ENCODE results near the gene PAQR6. TPM values are rescaled to one million over a fixed set of nuclear protein-coding genes. Genes with fewer than 3 reads are reported as not detected.

The PAQR6 gene
- polyA plus RNA-seq, 1 donor from 2014 or later, result 16.8 TPM

DNA sequence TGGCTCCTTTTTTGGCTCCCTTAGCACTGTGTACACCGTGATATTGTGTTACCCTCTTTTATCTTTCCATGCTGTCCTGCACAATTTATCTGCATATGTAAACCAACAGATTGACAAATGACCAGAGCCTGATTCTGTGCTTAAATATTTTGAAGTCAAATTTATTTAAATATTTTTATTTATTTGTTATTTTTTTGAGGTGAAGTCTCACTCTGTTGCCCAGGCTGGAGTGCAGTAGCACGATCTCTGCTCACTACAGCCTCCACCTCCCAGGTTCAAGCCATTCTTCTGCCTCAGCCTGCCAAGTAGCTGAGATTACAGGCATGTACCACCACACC is 22.2 kb downstream of the PAQR6 start:
- Histone ChIP-seq H2AFZ (ENCODE audit: low read depth, low read length) (no peak overlapping the region), H3K4me2 (ENCODE audit: low read length) (no peak overlapping the region), H3K9me3 (ENCODE audit: low read length) (no peaks in the 10 kb centered on the region), H3K9me2 (ENCODE audit: insufficient read depth, low read length) (no peaks in the 10 kb centered on the region), H3K4me3 (ENCODE audit: low read length) (no peak overlapping the region), H3K27me3 (ENCODE audit: insufficient read depth, low read depth, low read length) (no peaks in the 10 kb centered on the region), H3K36me3 (ENCODE audit: insufficient read depth, low read length) (no peaks in the 10 kb centered on the region), H3K27ac (ENCODE audit: low read length) (no peak overlapping the region), H4K20me1 (ENCODE audit: insufficient read depth) (no peaks in the 10 kb centered on the region), H3K79me2 (replicated peaks; ENCODE audit: insufficient read depth, low read length) (no peaks in the 10 kb centered on the region), H3F3A (ENCODE audit: insufficient read depth, low read length, poor library complexity, severe bottlenecking) (no peaks in the 10 kb centered on the region), H3K9ac (ENCODE audit: low read length) (no peak overlapping the region)
- TF ChIP-seq, protein P1, sequence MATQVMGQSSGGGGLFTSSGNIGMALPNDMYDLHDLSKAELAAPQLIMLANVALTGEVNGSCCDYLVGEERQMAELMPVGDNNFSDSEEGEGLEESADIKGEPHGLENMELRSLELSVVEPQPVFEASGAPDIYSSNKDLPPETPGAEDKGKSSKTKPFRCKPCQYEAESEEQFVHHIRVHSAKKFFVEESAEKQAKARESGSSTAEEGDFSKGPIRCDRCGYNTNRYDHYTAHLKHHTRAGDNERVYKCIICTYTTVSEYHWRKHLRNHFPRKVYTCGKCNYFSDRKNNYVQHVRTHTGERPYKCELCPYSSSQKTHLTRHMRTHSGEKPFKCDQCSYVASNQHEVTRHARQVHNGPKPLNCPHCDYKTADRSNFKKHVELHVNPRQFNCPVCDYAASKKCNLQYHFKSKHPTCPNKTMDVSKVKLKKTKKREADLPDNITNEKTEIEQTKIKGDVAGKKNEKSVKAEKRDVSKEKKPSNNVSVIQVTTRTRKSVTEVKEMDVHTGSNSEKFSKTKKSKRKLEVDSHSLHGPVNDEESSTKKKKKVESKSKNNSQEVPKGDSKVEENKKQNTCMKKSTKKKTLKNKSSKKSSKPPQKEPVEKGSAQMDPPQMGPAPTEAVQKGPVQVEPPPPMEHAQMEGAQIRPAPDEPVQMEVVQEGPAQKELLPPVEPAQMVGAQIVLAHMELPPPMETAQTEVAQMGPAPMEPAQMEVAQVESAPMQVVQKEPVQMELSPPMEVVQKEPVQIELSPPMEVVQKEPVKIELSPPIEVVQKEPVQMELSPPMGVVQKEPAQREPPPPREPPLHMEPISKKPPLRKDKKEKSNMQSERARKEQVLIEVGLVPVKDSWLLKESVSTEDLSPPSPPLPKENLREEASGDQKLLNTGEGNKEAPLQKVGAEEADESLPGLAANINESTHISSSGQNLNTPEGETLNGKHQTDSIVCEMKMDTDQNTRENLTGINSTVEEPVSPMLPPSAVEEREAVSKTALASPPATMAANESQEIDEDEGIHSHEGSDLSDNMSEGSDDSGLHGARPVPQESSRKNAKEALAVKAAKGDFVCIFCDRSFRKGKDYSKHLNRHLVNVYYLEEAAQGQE (IDR thresholded peaks at IDR 0.05; ENCODE audit: borderline replicate concordance), result no peak
- TF ChIP-seq EP300 (conservative IDR thresholded peaks at IDR 0.05; ENCODE audit: poor library complexity, severe bottlenecking) (no peak), SMC3 (conservative IDR thresholded peaks at IDR 0.05; ENCODE audit: poor library complexity) (no peak), POLR2AphosphoS5 (IDR thresholded peaks at IDR 0.05) (no peak)

DNA sequence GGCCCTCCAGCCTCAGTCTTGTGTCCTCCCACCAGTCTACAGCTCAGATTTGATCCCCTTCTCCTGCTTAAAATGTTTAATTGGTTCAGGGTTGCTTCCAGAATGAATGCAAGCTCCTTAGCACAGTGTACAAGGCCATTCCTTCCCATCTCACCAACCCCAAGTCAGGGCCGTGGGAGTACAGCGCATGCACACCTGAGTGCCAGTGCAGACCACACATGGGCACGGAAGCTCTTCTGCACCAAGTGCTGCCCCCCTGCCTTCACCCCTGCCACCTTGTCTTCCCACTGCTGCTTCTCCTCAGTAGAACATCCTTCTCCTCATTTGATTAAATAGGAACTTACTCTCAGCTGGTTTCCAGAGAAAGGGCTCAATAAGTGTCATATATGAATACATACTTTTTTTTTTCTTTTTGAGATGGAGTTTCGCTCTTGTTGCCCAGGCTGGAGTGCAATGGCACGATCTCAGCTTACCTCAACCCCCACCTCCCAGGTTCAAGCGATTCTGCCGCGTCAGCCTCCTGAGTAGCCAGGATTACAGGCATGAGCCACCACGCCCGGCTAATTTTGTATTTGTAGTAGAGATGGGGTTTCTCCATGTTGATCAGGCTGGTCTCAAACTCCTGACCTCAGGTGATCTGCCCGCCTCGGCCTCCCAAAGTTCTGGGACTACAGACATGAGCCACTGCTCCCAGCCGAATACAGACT is 25.7 kb downstream of the PAQR6 start:
- Histone ChIP-seq H3K27ac (ENCODE audit: low read length) (no peak overlapping the region), H3K9me2 (ENCODE audit: insufficient read depth, low read length) (no peaks in the 10 kb centered on the region), H3K4me3 (ENCODE audit: low read length) (no peak overlapping the region), H3K4me2 (ENCODE audit: low read length) (no peak overlapping the region), H3K9ac (ENCODE audit: low read length) (no peak overlapping the region), H3K27me3 (ENCODE audit: insufficient read depth, low read depth, low read length) (no peaks in the 10 kb centered on the region), H3K36me3 (ENCODE audit: insufficient read depth, low read length) (no peaks in the 10 kb centered on the region), H4K20me1 (ENCODE audit: insufficient read depth) (no peaks in the 10 kb centered on the region), H3F3A (ENCODE audit: insufficient read depth, low read length, poor library complexity, severe bottlenecking) (no peaks in the 10 kb centered on the region), H3K9me3 (ENCODE audit: low read length) (no peaks in the 10 kb centered on the region), H3K79me2 (replicated peaks; ENCODE audit: insufficient read depth, low read length) (peaks cover 3% of the 10 kb centered on the region), H2AFZ (ENCODE audit: low read depth, low read length) (no peak overlapping the region)
- TF ChIP-seq, protein P1 (IDR thresholded peaks at IDR 0.05; ENCODE audit: borderline replicate concordance), result no peak
- no peak for TF ChIP-seq EP300 (conservative IDR thresholded peaks at IDR 0.05; ENCODE audit: poor library complexity, severe bottlenecking)
- TF ChIP-seq SMC3 (conservative IDR thresholded peaks at IDR 0.05; ENCODE audit: poor library complexity), result no peak
- no peak for TF ChIP-seq EZH2 (IDR thresholded peaks at IDR 0.05; ENCODE audit: borderline replicate concordance, insufficient read depth, low read length, poor library complexity, severe bottlenecking)
- TF ChIP-seq, protein P2, sequence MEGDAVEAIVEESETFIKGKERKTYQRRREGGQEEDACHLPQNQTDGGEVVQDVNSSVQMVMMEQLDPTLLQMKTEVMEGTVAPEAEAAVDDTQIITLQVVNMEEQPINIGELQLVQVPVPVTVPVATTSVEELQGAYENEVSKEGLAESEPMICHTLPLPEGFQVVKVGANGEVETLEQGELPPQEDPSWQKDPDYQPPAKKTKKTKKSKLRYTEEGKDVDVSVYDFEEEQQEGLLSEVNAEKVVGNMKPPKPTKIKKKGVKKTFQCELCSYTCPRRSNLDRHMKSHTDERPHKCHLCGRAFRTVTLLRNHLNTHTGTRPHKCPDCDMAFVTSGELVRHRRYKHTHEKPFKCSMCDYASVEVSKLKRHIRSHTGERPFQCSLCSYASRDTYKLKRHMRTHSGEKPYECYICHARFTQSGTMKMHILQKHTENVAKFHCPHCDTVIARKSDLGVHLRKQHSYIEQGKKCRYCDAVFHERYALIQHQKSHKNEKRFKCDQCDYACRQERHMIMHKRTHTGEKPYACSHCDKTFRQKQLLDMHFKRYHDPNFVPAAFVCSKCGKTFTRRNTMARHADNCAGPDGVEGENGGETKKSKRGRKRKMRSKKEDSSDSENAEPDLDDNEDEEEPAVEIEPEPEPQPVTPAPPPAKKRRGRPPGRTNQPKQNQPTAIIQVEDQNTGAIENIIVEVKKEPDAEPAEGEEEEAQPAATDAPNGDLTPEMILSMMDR (IDR thresholded peaks at IDR 0.05; ENCODE audit: poor library complexity, severe bottlenecking), result no peak
- TF ChIP-seq MXI1 (conservative IDR thresholded peaks at IDR 0.05; ENCODE audit: poor library complexity, severe bottlenecking), result no peak
- no peak for TF ChIP-seq TAF1 (IDR thresholded peaks at IDR 0.05; ENCODE audit: low read depth)
- TF ChIP-seq POLR2AphosphoS5 (IDR thresholded peaks at IDR 0.05), result no peak
- no peak for TF ChIP-seq RAD21 (conservative IDR thresholded peaks at IDR 0.05)

Measured in neural cell (in vitro differentiated cells).